ENCODE results near the gene IFT74. TPM values are rescaled to one million over a fixed set of nuclear protein-coding genes. Genes with fewer than 3 reads are reported as not detected.

IFT74 gene
- total RNA-seq, 1 experiment from 2014 or later = 28.7 TPM

DNA sequence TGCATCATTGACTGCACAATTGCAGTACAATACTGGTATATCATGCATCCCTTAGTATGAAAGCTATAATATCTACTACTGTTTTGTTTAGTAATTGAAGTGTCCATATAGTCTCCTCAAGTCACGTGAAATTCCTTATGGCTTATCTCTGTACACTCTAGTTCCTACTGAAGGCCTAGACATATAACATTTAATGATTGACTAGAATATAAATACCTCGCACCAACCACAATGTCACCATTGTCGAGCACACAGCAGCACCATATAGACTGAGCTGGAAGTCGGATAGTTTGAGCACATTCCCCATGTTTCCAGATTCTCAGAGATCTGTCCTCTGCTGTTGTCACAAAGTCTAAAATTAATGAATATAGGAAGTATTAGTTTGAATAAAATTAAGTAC, 30.6 kb upstream of the IFT74 start:
- TSS peak; percentile 5 for BruUV-seq (replicated peaks)
- H3K36me3 Mint-ChIP-seq (ENCODE audit: insufficient read depth, unreplicated experiment) = peaks cover 86% of the 10 kb centered on the region
- TF ChIP-seq, protein P1, sequence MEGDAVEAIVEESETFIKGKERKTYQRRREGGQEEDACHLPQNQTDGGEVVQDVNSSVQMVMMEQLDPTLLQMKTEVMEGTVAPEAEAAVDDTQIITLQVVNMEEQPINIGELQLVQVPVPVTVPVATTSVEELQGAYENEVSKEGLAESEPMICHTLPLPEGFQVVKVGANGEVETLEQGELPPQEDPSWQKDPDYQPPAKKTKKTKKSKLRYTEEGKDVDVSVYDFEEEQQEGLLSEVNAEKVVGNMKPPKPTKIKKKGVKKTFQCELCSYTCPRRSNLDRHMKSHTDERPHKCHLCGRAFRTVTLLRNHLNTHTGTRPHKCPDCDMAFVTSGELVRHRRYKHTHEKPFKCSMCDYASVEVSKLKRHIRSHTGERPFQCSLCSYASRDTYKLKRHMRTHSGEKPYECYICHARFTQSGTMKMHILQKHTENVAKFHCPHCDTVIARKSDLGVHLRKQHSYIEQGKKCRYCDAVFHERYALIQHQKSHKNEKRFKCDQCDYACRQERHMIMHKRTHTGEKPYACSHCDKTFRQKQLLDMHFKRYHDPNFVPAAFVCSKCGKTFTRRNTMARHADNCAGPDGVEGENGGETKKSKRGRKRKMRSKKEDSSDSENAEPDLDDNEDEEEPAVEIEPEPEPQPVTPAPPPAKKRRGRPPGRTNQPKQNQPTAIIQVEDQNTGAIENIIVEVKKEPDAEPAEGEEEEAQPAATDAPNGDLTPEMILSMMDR (IDR thresholded peaks at IDR 0.05; ENCODE audit: unreplicated experiment) = no peak
- no peaks in the 10 kb centered on the region for H3K4me1 Mint-ChIP-seq (ENCODE audit: insufficient read depth, unreplicated experiment)
- no peaks in the 10 kb centered on the region for H3K9me3 Mint-ChIP-seq (ENCODE audit: unreplicated experiment)
- ChIA-PET POLR2A (interaction anchor here (0.6 kb wide), 1 partner anchor 94 kb away, joined by 3 read pairs; no protein-coding TSS in a partner anchor), CTCF (interaction anchor here (0.7 kb wide), 1 partner anchor 960 kb away, joined by 3 read pairs; no protein-coding TSS in a partner anchor)
- intact Hi-C loops (cut with micrococcal nuclease) = no loop called here
- no peak for DNase-seq (ENCODE audit: unreplicated experiment)
- no peaks in the 10 kb centered on the region for H3K27me3 Mint-ChIP-seq (ENCODE audit: insufficient read depth, unreplicated experiment)
- H3K27ac Mint-ChIP-seq (ENCODE audit: low read depth, unreplicated experiment) = no peak overlapping the region
- H3K4me3 Mint-ChIP-seq (ENCODE audit: unreplicated experiment) = no peak overlapping the region

DNA sequence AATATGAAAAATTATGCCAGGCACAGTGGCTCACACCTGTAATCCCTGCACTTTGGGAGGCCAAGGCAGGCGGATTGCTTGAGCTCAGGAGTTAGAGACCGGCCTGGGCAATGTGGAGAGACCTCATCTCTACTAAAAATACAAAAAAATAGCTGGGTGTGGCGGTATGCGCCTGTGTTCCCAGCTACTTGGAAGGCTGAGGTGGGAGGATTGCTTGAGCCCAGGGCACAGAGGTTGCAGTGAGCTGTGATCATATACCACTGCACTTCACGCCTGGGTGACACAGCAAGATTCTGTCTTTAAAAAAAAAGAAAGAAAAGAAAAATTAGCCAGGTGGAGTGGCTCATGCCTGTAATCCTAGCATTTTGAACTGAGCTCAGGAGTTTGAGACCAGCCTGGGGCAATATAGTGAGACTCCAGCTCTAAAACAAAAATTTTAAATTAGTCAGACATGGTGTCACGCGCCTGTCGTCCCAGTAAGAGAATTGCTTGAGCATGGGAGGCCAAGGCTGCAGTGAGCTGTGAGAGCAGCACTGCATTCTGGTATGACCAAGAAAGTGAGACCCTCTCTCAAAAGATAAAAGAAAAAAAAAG, 27.2 kb upstream of the IFT74 start:
- H3K27ac Mint-ChIP-seq (ENCODE audit: low read depth, unreplicated experiment) = no peak overlapping the region
- H3K36me3 Mint-ChIP-seq (ENCODE audit: insufficient read depth, unreplicated experiment) = peaks cover 74% of the 10 kb centered on the region

DNA sequence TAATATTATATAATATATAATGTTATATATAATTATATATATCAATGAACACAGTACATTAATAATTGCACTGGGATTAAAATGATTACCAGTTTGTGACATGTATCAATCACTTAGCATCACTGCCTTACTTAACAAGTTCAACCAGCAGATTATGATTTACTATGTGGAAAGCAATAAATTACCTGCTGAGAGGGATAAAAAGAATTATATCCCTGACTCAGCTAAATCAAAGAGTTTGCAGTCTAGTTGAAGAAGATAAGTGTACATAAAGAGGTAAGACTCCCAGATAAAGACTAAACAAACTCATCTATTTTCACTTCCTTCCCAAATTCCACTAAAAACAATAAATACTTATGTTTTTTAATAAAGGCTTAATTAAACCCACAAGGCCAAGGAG, 20.4 kb upstream of the IFT74 start:
- POLR2A ChIA-PET = interaction anchor here (0.7 kb wide), 1 partner anchor 20 kb away, joined by 6 read pairs; the partner anchor contains the start of gene IFT74
- intact Hi-C loops (cut with micrococcal nuclease) = no loop called here
- no peak overlapping the region for H3K4me3 Mint-ChIP-seq (ENCODE audit: unreplicated experiment)
- TF ChIP-seq, protein P1 (IDR thresholded peaks at IDR 0.05; ENCODE audit: unreplicated experiment) = no peak
- H3K4me1 Mint-ChIP-seq (ENCODE audit: insufficient read depth, unreplicated experiment) = peaks cover 18% of the 10 kb centered on the region
- DNase-seq (ENCODE audit: unreplicated experiment) = no peak
- no peak overlapping the region for H3K27ac Mint-ChIP-seq (ENCODE audit: low read depth, unreplicated experiment)
- H3K27me3 Mint-ChIP-seq (ENCODE audit: insufficient read depth, unreplicated experiment) = no peaks in the 10 kb centered on the region
- BruUV-seq (replicated peaks) = no TSS peak
- CTCF ChIA-PET = interaction anchor here (0.7 kb wide), 1 partner anchor 79 kb away, joined by 4 read pairs; no protein-coding TSS in a partner anchor
- H3K9me3 Mint-ChIP-seq (ENCODE audit: unreplicated experiment) = peaks cover 10% of the 10 kb centered on the region
- H3K36me3 Mint-ChIP-seq (ENCODE audit: insufficient read depth, unreplicated experiment) = peaks cover 20% of the 10 kb centered on the region

More for the DNA sequence above, 27.2 kb upstream of the IFT74 start:
- Mint-ChIP-seq H3K4me1 (ENCODE audit: insufficient read depth, unreplicated experiment) (no peaks in the 10 kb centered on the region), H3K9me3 (ENCODE audit: unreplicated experiment) (no peaks in the 10 kb centered on the region), H3K4me3 (ENCODE audit: unreplicated experiment) (no peak overlapping the region), H3K27me3 (ENCODE audit: insufficient read depth, unreplicated experiment) (no peaks in the 10 kb centered on the region)
- POLR2A ChIA-PET = interaction anchor here (0.7 to 1.6 kb wide), 5 partner anchors 21 to 39 kb away, joined by 3 to 5 read pairs (median 3); partner anchors contain the start of genes CAAP1 and IFT74
- TF ChIP-seq, protein P1 (IDR thresholded peaks at IDR 0.05; ENCODE audit: unreplicated experiment) = no peak
- no peak for DNase-seq (ENCODE audit: unreplicated experiment)
- intact Hi-C loops (cut with micrococcal nuclease) = no loop called here
- BruUV-seq (replicated peaks) = no TSS peak
- CTCF ChIA-PET = interaction anchor here (0.6 to 1.2 kb wide), 6 partner anchors 13 to 619 kb away, joined by 3 to 6 read pairs (median 3); no protein-coding TSS in a partner anchor

DNA sequence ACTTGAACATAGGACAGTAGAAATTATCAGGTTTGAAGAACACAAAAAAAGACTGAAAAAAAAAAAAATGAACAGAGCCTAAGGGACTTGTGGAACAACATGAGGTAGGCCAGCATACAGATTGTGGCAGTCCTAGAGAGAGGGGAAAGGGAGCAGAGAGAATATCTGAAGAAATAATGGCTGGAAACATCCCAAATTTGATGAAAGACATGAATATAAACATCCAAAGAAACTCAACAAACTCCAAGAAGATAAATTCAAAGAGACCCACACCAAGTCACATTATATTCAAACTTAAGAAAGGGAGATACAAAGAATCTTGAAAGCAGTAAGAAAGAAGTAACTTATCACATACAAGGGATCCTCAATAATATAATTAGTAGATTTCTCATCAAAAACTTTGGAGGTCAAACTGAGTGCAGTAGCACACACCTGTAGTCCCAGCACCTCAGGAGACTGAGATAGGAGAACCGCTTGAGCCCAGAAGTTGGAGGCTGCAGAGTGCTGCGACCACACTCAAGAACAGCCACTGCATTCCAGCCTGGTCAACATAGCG, 18.3 kb upstream of the IFT74 start:
- Mint-ChIP-seq H3K27ac (ENCODE audit: low read depth, unreplicated experiment) (no peak overlapping the region), H3K27me3 (ENCODE audit: insufficient read depth, unreplicated experiment) (no peaks in the 10 kb centered on the region), H3K9me3 (ENCODE audit: unreplicated experiment) (peaks cover 10% of the 10 kb centered on the region), H3K36me3 (ENCODE audit: insufficient read depth, unreplicated experiment) (peaks cover 14% of the 10 kb centered on the region), H3K4me3 (ENCODE audit: unreplicated experiment) (no peak overlapping the region), H3K4me1 (ENCODE audit: insufficient read depth, unreplicated experiment) (peaks cover 26% of the 10 kb centered on the region)
- DNase-seq (ENCODE audit: unreplicated experiment) = no peak
- intact Hi-C loops (cut with micrococcal nuclease) = no loop called here
- POLR2A ChIA-PET = interaction anchor here (1.5 to 2.3 kb wide), 2 partner anchors 18 to 46 kb away, joined by 5 to 7 read pairs; partner anchors contain the start of gene IFT74
- CTCF ChIA-PET = no interaction called here
- TF ChIP-seq, protein P1 (IDR thresholded peaks at IDR 0.05; ENCODE audit: unreplicated experiment) = no peak
- BruUV-seq (replicated peaks) = no TSS peak

All from MCF 10A (cell line).